GM18499 (cell line): ENCODE data around the gene C10orf71.

ENCODE experiments used
- ATAC-seq: cut with Tn5 transposase; IDR thresholded peaks from one replicate; pipeline ENCODE4 v1.9.1; 2021; ENCODE audit warnings: moderate number of reproducible peaks; ENCODE audit not compliant: insufficient read depth, unreplicated experiment

The C10orf71 gene

GRCh38 chr10:49273082-49273465 is 25.9 kb upstream of the C10orf71 start:
- ATAC-seq: no peak

- ATAC-seq: no peak
Measured at GRCh38 chr10:49273626-49274025, 25.3 kb upstream of the C10orf71 start.

- no peak for ATAC-seq
Measured at GRCh38 chr10:49274886-49275285, 24.1 kb upstream of the C10orf71 start.

GRCh38 chr10:49275896-49276295 is 23.1 kb upstream of the C10orf71 start:
- ATAC-seq: no peak

- ATAC-seq: no peak
Measured at GRCh38 chr10:49276596-49276995, 22.4 kb upstream of the C10orf71 start.

- no peak for ATAC-seq
Measured at GRCh38 chr10:49277973-49278372, 21.0 kb upstream of the C10orf71 start.

- ATAC-seq: no peak
Measured at GRCh38 chr10:49278497-49278981, 20.4 kb upstream of the C10orf71 start.

- ATAC-seq: no peak
Measured at GRCh38 chr10:49279015-49279880, 19.7 kb upstream of the C10orf71 start.

- ATAC-seq: no peak
Measured at GRCh38 chr10:49280001-49280408, 19.0 kb upstream of the C10orf71 start.

- ATAC-seq: no peak
Measured at GRCh38 chr10:49281461-49281860, 17.5 kb upstream of the C10orf71 start.

- no peak for ATAC-seq
Measured at GRCh38 chr10:49282306-49282705, 16.7 kb upstream of the C10orf71 start.

GRCh38 chr10:49282879-49283341 is 16.1 kb upstream of the C10orf71 start:
- no peak for ATAC-seq

- ATAC-seq: no peak
Measured at GRCh38 chr10:49283491-49283890, 15.5 kb upstream of the C10orf71 start.

GRCh38 chr10:49284356-49284755 is 14.6 kb upstream of the C10orf71 start:
- ATAC-seq: no peak

- ATAC-seq: no peak
Measured at GRCh38 chr10:49285232-49285631, 13.7 kb upstream of the C10orf71 start.

- ATAC-seq: no peak
Measured at GRCh38 chr10:49286686-49287085, 12.3 kb upstream of the C10orf71 start.

- ATAC-seq: no peak
Measured at GRCh38 chr10:49287689-49288340, 11.2 kb upstream of the C10orf71 start.

- ATAC-seq: no peak
Measured at GRCh38 chr10:49288341-49289065, 10.5 kb upstream of the C10orf71 start.

GRCh38 chr10:49289480-49289879 is 9.5 kb upstream of the C10orf71 start:
- ATAC-seq: no peak

GRCh38 chr10:49290131-49290530 is 8.8 kb upstream of the C10orf71 start:
- no peak for ATAC-seq

- ATAC-seq: no peak
Measured at GRCh38 chr10:49290607-49291006, 8.4 kb upstream of the C10orf71 start.
